Activated T-cell treated with anti-CD3 and anti-CD28 coated beads for 1 hour (primary cell): ENCODE results near the gene ACAN.

Experiments
- DNase-seq: peaks from one replicate; pipeline ENCODE4 v3.0.0-alpha.2; 2020; ENCODE audit warnings: low read depth

The ACAN gene

DNA sequence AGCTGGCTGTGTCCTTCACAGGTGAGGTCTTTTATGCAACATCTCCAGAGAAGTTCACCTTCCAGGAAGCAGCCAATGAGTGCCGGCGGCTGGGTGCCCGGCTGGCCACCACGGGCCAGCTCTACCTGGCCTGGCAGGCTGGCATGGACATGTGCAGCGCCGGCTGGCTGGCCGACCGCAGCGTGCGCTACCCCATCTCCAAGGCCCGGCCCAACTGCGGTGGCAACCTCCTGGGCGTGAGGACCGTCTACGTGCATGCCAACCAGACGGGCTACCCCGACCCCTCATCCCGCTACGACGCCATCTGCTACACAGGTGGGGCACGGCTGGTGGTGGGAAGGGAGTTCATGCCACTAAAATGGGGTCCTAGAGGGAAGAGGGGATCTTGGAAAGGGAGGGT, 40.1 kb downstream of the ACAN start:
- DNase-seq = no peak

- DNase-seq = no peak
Observed at GRCh38 chr15:88844749-88845386, 41.6 kb downstream of the ACAN start.

- DNase-seq = no peak
Observed at GRCh38 chr15:88845616-88846015, 42.4 kb downstream of the ACAN start.

GRCh38 chr15:88847144-88847543, 43.9 kb downstream of the ACAN start:
- no peak for DNase-seq

DNA sequence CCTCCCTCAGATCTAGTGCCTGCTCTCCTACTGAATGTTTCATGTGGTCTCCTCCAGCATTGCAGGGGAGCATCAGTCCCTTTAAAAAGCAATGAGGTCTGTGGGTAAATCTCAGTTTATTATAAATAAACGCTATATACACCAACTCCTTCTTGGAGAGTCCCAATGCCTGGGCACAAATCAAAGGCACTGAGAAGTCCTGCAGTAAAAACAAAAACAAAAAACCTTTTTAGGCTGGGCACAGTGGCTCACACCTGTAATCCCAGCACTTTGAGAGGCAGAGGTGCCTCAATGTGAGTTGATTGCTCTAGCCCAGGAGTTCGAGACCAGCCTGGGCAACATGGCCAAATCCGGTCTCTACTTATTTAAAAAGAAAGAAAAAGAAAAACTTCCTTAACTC, 45.0 kb downstream of the ACAN start:
- DNase-seq = no peak

DNA sequence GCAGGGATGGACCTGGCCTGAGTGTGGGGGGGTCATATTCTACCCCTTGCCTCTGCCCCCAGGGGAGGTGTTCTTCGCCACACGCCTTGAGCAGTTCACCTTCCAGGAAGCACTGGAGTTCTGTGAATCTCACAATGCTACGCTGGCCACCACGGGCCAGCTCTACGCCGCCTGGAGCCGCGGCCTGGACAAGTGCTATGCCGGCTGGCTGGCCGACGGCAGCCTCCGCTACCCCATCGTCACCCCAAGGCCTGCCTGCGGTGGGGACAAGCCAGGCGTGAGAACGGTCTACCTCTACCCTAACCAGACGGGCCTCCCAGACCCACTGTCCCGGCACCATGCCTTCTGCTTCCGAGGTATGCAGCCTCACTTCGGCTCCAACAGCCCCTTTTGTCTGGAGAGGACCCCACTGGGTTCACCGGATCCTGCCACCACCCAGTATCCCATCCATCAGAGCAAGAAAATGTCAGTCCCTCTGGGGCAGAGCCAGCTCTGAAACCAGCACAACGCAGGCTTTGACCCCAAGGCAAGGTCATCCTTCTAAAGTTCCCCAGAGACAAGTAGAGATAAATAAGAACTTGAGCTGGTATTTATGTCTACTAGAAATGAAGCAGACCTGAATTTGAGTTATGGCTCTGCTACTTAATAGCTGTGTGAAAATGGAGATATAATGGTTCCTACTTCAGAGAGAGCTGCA, 46.3 kb downstream of the ACAN start:
- DNase-seq = no peak

DNA sequence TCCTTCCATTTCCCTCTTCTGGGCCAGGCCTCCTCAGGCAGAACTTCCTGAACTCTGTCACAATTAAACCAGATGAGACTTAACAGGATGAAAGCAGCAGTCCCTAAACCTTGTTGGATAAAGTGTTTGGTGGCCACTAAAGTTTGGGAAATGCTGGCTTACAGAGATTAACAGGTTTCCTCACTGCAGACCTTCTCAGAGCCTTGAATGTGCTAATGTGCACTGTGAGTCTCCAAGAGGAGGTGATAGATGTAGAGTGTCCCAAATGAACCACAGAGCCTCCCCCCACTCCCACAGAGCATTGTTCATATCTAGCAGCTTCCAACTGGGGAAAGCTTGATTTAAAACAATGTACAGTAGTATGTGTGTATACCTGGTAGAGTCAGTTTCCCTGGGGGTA, 49.2 kb downstream of the ACAN start:
- no peak for DNase-seq

- DNase-seq = no peak
Observed at GRCh38 chr15:88858934-88859333, 55.7 kb downstream of the ACAN start.

GRCh38 chr15:88859550-88859949, 56.3 kb downstream of the ACAN start:
- no peak for DNase-seq

DNA sequence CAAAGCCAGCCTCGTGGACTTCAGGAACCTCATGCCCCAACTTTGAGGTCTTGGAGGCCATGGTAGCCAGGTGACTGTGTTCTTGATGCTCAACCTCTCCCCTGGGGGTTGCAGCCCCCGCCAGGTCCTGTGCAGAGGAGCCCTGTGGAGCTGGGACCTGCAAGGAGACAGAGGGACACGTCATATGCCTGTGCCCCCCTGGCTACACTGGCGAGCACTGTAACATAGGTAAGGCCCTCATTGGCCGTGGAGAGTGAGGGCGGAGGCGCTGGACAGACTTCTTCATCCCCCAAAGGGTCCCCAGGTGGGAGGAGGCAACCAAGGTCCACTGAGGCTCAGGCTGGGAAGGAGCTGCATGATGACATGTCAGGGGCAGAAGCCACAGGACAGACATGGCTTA, 57.0 kb downstream of the ACAN start:
- no peak for DNase-seq

- DNase-seq = no peak
Observed at GRCh38 chr15:88863412-88863811, 60.2 kb downstream of the ACAN start.

DNA sequence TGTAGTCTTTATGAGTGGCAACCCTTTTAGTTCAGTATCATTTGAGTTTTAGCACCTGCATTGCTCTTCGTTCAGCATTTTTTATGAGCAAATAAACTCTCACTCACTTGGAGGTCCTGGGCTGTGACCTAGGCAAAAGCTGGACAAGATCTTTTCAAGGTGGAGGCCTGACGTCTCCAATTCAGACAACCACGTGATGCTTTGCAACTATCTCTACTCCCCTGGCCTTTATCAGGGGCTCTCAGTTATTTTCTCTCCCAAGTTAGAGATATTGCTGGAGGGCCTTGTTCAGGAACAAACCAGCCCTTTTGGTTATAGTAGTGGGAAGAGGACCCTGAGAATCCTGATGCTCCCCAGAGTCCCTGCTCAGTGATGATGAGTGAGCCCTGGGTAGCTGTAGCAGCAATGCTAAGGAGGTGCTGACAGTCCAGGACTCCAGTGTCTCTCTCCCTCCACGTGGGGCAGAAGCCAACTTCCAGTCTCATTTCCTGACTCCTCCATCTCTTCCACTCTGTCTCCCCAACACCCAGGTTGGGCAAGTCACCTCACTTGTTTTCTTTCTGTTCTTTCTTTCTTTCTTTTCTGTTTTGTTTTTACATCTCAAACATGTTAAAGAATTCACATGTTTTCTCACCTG, 61.7 kb downstream of the ACAN start:
- DNase-seq = no peak

DNA sequence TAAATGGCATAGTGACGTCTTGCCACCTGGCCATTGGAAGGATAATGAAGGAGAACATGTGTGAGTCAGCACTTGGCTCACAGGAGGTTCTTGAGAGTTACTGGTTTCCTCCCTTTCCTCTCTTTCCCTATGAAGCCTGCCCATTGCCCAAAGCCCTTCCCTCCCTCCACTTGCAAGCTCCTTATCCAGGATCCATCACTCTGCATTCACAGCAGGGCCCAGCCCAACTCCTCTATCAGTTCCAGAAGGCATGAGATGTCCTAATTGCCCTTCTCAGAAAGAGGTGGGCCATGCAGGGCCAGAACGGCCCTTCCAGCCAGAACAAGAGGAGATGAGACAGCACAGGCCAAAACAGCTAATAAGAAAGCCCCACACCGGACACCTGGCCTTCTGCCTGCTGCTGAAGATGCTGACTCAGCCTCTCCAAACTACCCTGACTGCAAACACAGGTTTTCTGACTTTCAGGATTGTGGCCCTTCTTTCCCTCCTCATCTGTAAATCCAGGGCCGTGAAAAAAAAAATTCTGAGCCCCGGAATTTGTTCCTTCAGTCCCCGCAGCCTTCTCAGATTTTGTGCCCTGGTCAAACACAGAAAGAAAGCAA, 62.4 kb downstream of the ACAN start:
- no peak for DNase-seq

DNA sequence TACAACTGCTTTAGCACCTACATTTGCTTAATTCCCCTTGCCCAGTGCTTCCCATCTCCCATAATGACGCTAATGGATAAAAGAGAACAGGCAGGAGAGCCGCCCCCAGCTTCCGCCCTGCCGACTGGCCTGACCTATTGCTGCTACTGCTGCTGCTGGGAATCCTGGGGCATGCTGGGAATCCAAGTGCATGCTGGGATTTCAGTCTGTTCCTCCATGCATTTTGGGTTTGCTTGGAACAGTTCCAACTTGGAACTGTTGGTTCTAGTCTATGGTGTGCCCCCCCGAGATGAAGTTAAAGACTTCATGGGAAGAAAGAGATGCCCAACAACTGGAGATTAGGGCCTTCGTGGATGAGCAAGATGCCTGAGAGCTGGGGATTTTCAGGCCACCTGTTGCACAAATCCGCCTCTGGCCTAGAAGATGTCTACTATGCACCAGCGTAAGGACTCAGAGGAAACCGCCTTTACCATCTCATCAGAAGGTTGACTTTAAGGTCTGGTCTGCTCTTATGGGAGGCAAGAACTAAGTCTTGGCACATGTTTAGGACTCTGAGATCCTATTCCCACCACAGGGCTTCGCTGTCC, 63.2 kb downstream of the ACAN start:
- no peak for DNase-seq

DNA sequence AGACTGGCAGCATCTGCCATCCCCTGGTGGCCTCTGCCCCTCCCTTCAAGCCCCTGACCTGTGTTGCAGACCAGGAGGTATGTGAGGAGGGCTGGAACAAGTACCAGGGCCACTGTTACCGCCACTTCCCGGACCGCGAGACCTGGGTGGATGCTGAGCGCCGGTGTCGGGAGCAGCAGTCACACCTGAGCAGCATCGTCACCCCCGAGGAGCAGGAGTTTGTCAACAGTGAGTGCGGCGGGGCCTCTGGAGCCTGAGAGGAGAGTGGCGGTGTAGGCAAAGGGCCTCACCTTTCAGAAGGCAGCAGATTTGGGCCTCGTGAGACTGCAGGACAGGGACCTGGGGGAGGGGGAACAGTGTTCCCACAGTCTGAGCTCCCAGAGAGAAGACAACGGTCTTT, 68.1 kb downstream of the ACAN start:
- DNase-seq = no peak

DNA sequence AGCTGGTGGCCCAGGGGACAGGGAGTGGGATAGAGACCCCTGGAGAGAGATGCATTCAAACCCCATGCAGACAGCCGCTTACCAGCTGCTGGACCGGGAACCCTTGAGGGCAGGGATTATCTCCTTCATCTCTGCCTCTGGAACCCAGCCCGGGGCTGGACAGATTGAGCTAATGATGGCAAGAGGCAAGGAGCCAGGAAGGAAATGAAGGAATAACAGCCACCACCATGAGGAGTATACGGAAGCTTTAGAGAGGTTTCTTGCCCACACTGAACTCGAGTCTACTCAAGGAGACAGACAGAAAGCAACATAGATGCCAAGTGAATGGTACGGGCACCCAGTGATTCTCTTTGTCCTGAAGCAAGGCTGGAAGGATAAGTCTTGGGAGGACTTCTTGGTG, 68.9 kb downstream of the ACAN start:
- DNase-seq = no peak

- DNase-seq = no peak
Observed at GRCh38 chr15:88872706-88873105, 69.5 kb downstream of the ACAN start.

DNA sequence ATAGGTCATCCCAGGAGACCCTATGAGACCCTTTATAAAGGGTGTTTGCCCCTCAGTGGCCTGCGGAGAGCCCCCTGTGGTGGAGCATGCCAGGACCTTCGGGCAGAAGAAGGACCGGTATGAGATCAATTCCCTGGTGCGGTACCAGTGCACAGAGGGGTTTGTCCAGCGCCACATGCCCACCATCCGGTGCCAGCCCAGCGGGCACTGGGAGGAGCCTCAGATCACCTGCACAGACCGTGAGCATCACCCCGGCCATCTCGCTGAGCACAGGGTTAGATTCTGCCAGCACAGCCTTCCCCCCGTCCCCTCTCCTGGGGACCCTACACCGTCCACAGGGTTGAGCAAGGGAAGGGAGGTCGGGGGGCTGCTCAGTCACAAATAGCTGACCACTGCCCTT, 70.5 kb downstream of the ACAN start:
- no peak for DNase-seq

DNA sequence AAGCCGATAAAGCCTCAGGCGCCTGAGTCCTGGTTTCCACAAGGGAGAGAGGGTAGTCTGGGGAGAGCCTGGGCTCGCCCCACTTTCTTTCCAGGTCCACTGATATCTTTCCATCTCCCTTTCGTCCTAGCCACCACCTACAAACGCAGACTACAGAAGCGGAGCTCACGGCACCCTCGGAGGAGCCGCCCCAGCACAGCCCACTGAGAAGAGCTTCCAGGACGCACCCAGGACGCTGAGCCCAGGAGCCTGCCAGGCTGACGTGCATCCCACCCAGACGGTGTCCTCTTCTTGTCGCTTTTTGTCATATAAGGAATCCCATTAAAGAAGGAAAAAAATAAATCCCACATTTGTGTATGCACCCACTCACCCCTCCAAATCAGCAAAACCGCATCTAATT, 71.0 kb downstream of the ACAN start:
- DNase-seq = no peak

DNA sequence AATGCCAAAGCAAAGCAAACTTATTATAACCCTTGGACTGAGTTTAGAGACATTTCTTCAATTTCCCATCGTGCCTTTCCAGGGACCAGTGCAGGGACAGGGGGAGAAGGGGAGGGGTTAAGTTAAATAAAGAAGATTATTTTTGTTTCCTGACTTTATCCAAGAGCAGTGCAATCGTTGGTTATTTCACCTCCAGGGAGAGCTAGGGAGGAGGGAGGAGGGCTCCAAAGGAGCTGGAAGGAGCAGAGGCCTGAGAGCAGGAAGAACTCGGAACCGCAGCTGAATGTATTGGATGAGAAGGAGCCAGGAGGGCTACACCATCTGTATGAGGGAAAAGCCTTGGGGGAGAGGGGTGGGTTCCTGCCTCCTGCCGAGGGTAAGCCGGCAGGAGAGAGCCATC, 71.4 kb downstream of the ACAN start:
- no peak for DNase-seq

DNA sequence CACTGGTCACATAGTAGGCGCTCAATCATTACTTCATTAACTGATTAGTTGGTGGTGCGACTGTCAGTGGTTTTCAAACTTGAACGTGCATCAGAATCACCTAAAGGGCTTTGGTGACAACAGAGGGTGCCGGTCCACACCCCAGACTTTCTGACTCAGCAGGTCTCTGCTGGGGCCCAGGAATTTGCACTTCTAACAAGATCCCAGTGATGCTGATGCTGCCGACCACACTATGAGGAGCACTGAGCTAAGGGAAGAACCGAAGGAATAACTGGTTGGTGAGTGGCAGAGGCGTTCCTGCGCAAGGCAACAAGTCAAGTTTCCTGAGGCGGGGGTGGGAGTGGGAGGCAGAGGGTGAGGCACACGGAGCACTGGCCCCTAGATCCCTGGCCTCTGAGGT, 73.3 kb downstream of the ACAN start:
- no peak for DNase-seq

DNA sequence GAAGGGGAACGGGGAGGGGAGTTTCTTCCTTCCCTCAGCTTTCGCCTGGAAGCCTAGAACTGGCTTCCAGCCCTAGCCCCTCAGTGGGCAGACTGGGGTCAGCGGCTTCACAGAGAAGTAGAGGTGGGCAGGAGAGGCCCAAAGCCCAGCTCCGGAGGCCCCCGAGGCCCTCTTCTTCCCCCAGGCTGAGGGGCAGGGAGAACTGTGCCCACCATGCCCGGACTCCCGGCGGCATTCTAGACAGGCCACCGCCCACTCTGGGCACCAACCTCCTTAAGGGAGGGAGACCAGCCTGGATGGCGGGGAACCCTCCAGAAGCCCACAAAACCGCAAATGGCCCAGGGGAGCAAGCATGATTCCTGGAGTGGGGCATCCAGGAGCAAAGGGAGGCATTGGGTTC, 74.2 kb downstream of the ACAN start:
- no peak for DNase-seq

GRCh38 chr15:88877906-88878305, 74.7 kb downstream of the ACAN start:
- DNase-seq = no peak
